GM10266 (cell line): ENCODE results near the gene LINC01488.

Experiments
- DNase-seq: peaks from one replicate; pipeline ENCODE4 v3.0.0; 2012; ENCODE audit errors: extremely low spot score
- CTCF ChIP-seq: IDR thresholded peaks from 2 replicates; pipeline ENCODE4 v1.5.1; 2012; ENCODE audit warnings: mild to moderate bottlenecking, low read depth; ENCODE audit not compliant: control insufficient read depth, insufficient read depth; ENCODE audit errors: missing control alignments

The LINC01488 gene

GRCh38 chr11:69452206-69452987 lies 29.1 kb upstream of the LINC01488 start:
- no peak for TF ChIP-seq CTCF
- DNase-seq = no peak

GRCh38 chr11:69453151-69453550 lies 28.3 kb upstream of the LINC01488 start:
- TF ChIP-seq CTCF = no peak
- no peak for DNase-seq

GRCh38 chr11:69454018-69454417 lies 27.4 kb upstream of the LINC01488 start:
- no peak for TF ChIP-seq CTCF
- DNase-seq = no peak

- DNase-seq = no peak
- no peak for TF ChIP-seq CTCF
These were observed 25.5 kb upstream of the LINC01488 start for GRCh38 chr11:69455969-69456368.

- no peak for TF ChIP-seq CTCF
These were observed 24.8 kb upstream of the LINC01488 start for GRCh38 chr11:69456712-69457111.

GRCh38 chr11:69459848-69460539 lies 21.5 kb upstream of the LINC01488 start:
- no peak for DNase-seq
- no peak for TF ChIP-seq CTCF

More at GRCh38 chr11:69456712-69457111, 24.8 kb upstream of the LINC01488 start:
- DNase-seq = no peak
